Measurements from ENCODE around the gene ACBD6. TPM values are rescaled to one million over a fixed set of nuclear protein-coding genes. Genes with fewer than 3 reads are reported as not detected.

ACBD6 gene
- total RNA-seq, 1 donor from 2014 or later, result 34.4 TPM

GRCh38 chr1:180261030-180261429 is 241.3 kb downstream of the ACBD6 start:
- no peaks in the 10 kb centered on the region for H3K27me3 ChIP-seq
- H3K36me3 ChIP-seq, result no peaks in the 10 kb centered on the region

GRCh38 chr1:180260541-180260940 is 241.8 kb downstream of the ACBD6 start:
- Histone ChIP-seq H3K36me3 (no peaks in the 10 kb centered on the region), H3K9me3 (no peaks in the 10 kb centered on the region), H3K27ac (no peak overlapping the region), H3K4me3 (no peak overlapping the region), H3K4me1 (no peaks in the 10 kb centered on the region), H3K27me3 (no peaks in the 10 kb centered on the region)
- no peak for DNase-seq (ENCODE audit: extremely low spot score in 2 of 2)
- no peak for TF ChIP-seq POLR2AphosphoS5 (IDR thresholded peaks at IDR 0.05; ENCODE audit: insufficient read depth in 1 of 2, low read depth in 1 of 2)
- no peak for TF ChIP-seq POLR2A (IDR thresholded peaks at IDR 0.05)
- no peak for TF ChIP-seq CTCF (IDR thresholded peaks at IDR 0.05)
- intact Hi-C loops (cut with DNase I), result no loop called here

More at GRCh38 chr1:180261030-180261429, 241.3 kb downstream of the ACBD6 start:
- TF ChIP-seq POLR2A (IDR thresholded peaks at IDR 0.05), result no peak
- no peak for TF ChIP-seq POLR2AphosphoS5 (IDR thresholded peaks at IDR 0.05; ENCODE audit: insufficient read depth in 1 of 2, low read depth in 1 of 2)
- no peak for TF ChIP-seq CTCF (IDR thresholded peaks at IDR 0.05)
- Histone ChIP-seq H3K4me1 (no peaks in the 10 kb centered on the region), H3K27ac (no peak overlapping the region), H3K4me3 (no peak overlapping the region), H3K9me3 (no peaks in the 10 kb centered on the region)
- DNase-seq (ENCODE audit: extremely low spot score in 2 of 2), result no peak
- intact Hi-C loops (cut with DNase I), result no loop called here

- H3K4me3 ChIP-seq, result no peak overlapping the region
- H3K4me1 ChIP-seq, result no peaks in the 10 kb centered on the region
- H3K27me3 ChIP-seq, result no peaks in the 10 kb centered on the region
- H3K36me3 ChIP-seq, result no peaks in the 10 kb centered on the region
- no peaks in the 10 kb centered on the region for H3K9me3 ChIP-seq
- TF ChIP-seq CTCF (IDR thresholded peaks at IDR 0.05), result no peak
- TF ChIP-seq POLR2A (IDR thresholded peaks at IDR 0.05), result no peak
- TF ChIP-seq POLR2AphosphoS5 (IDR thresholded peaks at IDR 0.05; ENCODE audit: insufficient read depth in 1 of 2, low read depth in 1 of 2), result no peak
- H3K27ac ChIP-seq, result no peak overlapping the region
- intact Hi-C loops (cut with DNase I), result loop anchor here (10.0 kb wide), 1 partner anchor 215 kb away; no protein-coding TSS in a partner anchor
- DNase-seq (ENCODE audit: extremely low spot score in 2 of 2), result no peak
Observed at GRCh38 chr1:180259431-180260338, 242.7 kb downstream of the ACBD6 start.

DNA sequence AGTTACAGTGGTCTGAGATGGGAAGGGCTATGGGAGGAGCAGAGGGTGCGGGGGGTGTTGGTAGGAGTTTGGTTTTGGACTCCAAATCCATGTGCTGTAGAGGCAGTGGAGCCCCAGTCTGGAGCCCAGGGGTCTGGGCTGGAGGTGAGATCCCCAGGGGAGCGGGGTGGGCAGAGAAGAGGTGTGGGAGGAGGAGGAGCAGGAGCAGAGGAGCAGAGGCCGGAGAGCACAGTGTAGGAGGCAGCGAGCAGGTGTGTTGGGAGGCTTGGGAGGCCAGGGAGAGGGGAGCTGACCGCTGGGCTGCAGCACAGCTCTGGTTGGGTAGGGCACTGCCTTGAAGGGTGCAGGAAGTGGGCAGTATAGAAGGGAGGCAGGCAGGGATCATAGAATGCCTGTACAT is 243.4 kb downstream of the ACBD6 start:
- intact Hi-C loops (cut with DNase I), result loop anchor here (10.0 kb wide), 1 partner anchor 216 kb away; no protein-coding TSS in a partner anchor
- TF ChIP-seq CTCF (IDR thresholded peaks at IDR 0.05), result no peak
- no peak for TF ChIP-seq POLR2A (IDR thresholded peaks at IDR 0.05)
- TF ChIP-seq POLR2AphosphoS5 (IDR thresholded peaks at IDR 0.05; ENCODE audit: insufficient read depth in 1 of 2, low read depth in 1 of 2), result no peak

GRCh38 chr1:180258290-180258689 is 244.1 kb downstream of the ACBD6 start:
- no peak for DNase-seq (ENCODE audit: extremely low spot score in 2 of 2)
- Histone ChIP-seq H3K36me3 (no peaks in the 10 kb centered on the region), H3K9me3 (no peaks in the 10 kb centered on the region), H3K27me3 (no peaks in the 10 kb centered on the region), H3K4me3 (no peak overlapping the region), H3K4me1 (no peaks in the 10 kb centered on the region), H3K27ac (no peak overlapping the region)
- intact Hi-C loops (cut with DNase I), result loop anchor here (10.0 kb wide), 1 partner anchor 217 kb away; no protein-coding TSS in a partner anchor
- no peak for TF ChIP-seq POLR2AphosphoS5 (IDR thresholded peaks at IDR 0.05; ENCODE audit: insufficient read depth in 1 of 2, low read depth in 1 of 2)
- TF ChIP-seq POLR2A (IDR thresholded peaks at IDR 0.05), result no peak
- no peak for TF ChIP-seq CTCF (IDR thresholded peaks at IDR 0.05)

More for the DNA sequence above, 243.4 kb downstream of the ACBD6 start:
- no peak overlapping the region for H3K4me3 ChIP-seq
- no peaks in the 10 kb centered on the region for H3K36me3 ChIP-seq
- H3K27me3 ChIP-seq, result no peaks in the 10 kb centered on the region
- H3K4me1 ChIP-seq, result no peaks in the 10 kb centered on the region
- DNase-seq (ENCODE audit: extremely low spot score in 2 of 2), result no peak
- H3K27ac ChIP-seq, result no peak overlapping the region
- H3K9me3 ChIP-seq, result no peaks in the 10 kb centered on the region

Measured in vagina (tissue), 2 donors.